Measurements from ENCODE around the gene ENPP1. TPM values are rescaled to one million over a fixed set of nuclear protein-coding genes. Genes with fewer than 3 reads are reported as not detected.

The ENPP1 gene
- polyA plus RNA-seq, 3 donors, result not detected

DNA sequence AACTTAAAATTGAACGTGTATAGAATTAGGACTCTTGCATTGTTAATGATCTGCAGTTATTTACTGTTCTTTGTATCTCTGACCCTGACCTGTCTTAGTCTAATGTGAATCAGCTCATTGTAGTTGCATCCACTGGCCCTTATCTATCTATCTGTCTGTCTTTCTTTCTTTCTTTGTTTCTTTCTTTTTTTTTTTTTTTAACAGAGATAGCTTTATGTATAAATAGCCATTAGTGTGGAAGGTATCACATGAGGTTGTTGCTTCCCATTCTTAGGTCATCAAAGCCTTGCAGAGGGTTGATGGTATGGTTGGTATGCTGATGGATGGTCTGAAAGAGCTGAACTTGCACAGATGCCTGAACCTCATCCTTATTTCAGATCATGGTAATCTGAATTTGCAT, 59.9 kb downstream of the ENPP1 start:
- no peaks in the 10 kb centered on the region for H3K4me1 Mint-ChIP-seq
- no peaks in the 10 kb centered on the region for H3K79me2 ChIP-seq (ENCODE audit: insufficient read depth, low read length)
- H3K9me3 Mint-ChIP-seq, result no peaks in the 10 kb centered on the region
- no peaks in the 10 kb centered on the region for H3K9me3 ChIP-seq (replicated peaks in 1 of 2; ENCODE audit: control insufficient read depth in 1 of 2, insufficient read depth in 1 of 2, low read length in 2 of 2)
- no peak for DNase-seq
- H3K36me3 ChIP-seq (replicated peaks in 1 of 2; ENCODE audit: control insufficient read depth in 1 of 2, insufficient read depth in 2 of 2, low read length in 2 of 2), result no peaks in the 10 kb centered on the region
- no peak overlapping the region for H3K4me3 Mint-ChIP-seq
- no peaks in the 10 kb centered on the region for H3K36me3 Mint-ChIP-seq
- H3K27ac Mint-ChIP-seq, result no peak overlapping the region
- no peaks in the 10 kb centered on the region for H3K4me1 ChIP-seq (ENCODE audit: control insufficient read depth in 1 of 2, insufficient read depth in 2 of 2, low read length in 2 of 2)
- H4K20me1 ChIP-seq (ENCODE audit: insufficient read depth, low read length), result no peaks in the 10 kb centered on the region
- peaks cover 0 to 5% (median 0%) of the 10 kb centered on the region in 3 donors for H3K27me3 Mint-ChIP-seq (ENCODE audit: low read depth in 3 of 3)
- H3K4me2 ChIP-seq (replicated peaks; ENCODE audit: extremely low read depth, low read length, poor library complexity, severe bottlenecking), result no peak overlapping the region
- no peaks in the 10 kb centered on the region for H3K27me3 ChIP-seq (ENCODE audit: control insufficient read depth in 2 of 2, insufficient read depth in 2 of 2, low read length in 2 of 2)
- no peak overlapping the region for H3K27ac ChIP-seq (ENCODE audit: low read depth in 1 of 2, low read length in 2 of 2)
- H3K9ac ChIP-seq (ENCODE audit: insufficient read depth, low read length, poor library complexity, severe bottlenecking), result no peak overlapping the region
- H3K4me3 ChIP-seq (replicated peaks in 1 of 3; ENCODE audit: low read depth in 2 of 3, low read length in 3 of 3), result no peak overlapping the region
- TF ChIP-seq, protein P1, sequence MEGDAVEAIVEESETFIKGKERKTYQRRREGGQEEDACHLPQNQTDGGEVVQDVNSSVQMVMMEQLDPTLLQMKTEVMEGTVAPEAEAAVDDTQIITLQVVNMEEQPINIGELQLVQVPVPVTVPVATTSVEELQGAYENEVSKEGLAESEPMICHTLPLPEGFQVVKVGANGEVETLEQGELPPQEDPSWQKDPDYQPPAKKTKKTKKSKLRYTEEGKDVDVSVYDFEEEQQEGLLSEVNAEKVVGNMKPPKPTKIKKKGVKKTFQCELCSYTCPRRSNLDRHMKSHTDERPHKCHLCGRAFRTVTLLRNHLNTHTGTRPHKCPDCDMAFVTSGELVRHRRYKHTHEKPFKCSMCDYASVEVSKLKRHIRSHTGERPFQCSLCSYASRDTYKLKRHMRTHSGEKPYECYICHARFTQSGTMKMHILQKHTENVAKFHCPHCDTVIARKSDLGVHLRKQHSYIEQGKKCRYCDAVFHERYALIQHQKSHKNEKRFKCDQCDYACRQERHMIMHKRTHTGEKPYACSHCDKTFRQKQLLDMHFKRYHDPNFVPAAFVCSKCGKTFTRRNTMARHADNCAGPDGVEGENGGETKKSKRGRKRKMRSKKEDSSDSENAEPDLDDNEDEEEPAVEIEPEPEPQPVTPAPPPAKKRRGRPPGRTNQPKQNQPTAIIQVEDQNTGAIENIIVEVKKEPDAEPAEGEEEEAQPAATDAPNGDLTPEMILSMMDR (IDR thresholded peaks at IDR 0.05), result no peak
- no CpG with 5 or more reads among the region's 1 CpG for WGBS (ENCODE audit: insufficient coverage)
- intact Hi-C loops (cut with micrococcal nuclease), result no loop called here
- no peak overlapping the region for H2AFZ ChIP-seq (ENCODE audit: insufficient read depth, low read depth, low read length, poor library complexity, severe bottlenecking)

DNA sequence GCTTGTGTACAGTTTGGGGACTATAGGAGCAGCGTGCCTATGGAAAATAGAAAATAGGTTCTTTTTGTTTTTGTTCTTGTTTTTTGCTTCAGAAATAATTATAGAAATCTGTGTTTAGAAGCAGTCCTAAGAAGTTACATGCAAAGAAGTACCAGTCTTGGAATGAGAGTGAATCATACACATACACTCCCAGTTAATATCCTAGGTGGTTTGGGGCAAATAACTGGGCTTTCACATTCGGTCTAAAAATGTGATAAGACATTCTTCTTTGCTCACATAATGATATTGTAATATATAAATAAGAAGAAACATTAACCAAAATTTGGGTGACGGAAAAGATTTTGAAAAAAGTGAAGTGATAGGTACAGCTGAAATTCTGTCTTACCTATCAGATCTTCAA, 61.0 kb downstream of the ENPP1 start:
- no peaks in the 10 kb centered on the region for H3K36me3 Mint-ChIP-seq
- Histone ChIP-seq H3K27ac (ENCODE audit: low read depth in 1 of 2, low read length in 2 of 2) (no peak overlapping the region), H3K4me2 (replicated peaks; ENCODE audit: extremely low read depth, low read length, poor library complexity, severe bottlenecking) (no peak overlapping the region), H3K36me3 (replicated peaks in 1 of 2; ENCODE audit: control insufficient read depth in 1 of 2, insufficient read depth in 2 of 2, low read length in 2 of 2) (no peaks in the 10 kb centered on the region), H2AFZ (ENCODE audit: insufficient read depth, low read depth, low read length, poor library complexity, severe bottlenecking) (no peak overlapping the region), H4K20me1 (ENCODE audit: insufficient read depth, low read length) (no peaks in the 10 kb centered on the region), H3K27me3 (ENCODE audit: control insufficient read depth in 2 of 2, insufficient read depth in 2 of 2, low read length in 2 of 2) (no peaks in the 10 kb centered on the region), H3K4me1 (ENCODE audit: control insufficient read depth in 1 of 2, insufficient read depth in 2 of 2, low read length in 2 of 2) (no peaks in the 10 kb centered on the region), H3K9me3 (replicated peaks in 1 of 2; ENCODE audit: control insufficient read depth in 1 of 2, insufficient read depth in 1 of 2, low read length in 2 of 2) (no peaks in the 10 kb centered on the region), H3K9ac (ENCODE audit: insufficient read depth, low read length, poor library complexity, severe bottlenecking) (no peak overlapping the region), H3K79me2 (ENCODE audit: insufficient read depth, low read length) (no peaks in the 10 kb centered on the region), H3K4me3 (replicated peaks in 1 of 3; ENCODE audit: low read depth in 2 of 3, low read length in 3 of 3) (no peak overlapping the region)
- H3K4me1 Mint-ChIP-seq, result no peaks in the 10 kb centered on the region
- WGBS (ENCODE audit: insufficient coverage), result no CpG with 5 or more reads among the region's 3 CpGs
- H3K4me3 Mint-ChIP-seq, result no peak overlapping the region
- no peak overlapping the region for H3K27ac Mint-ChIP-seq
- TF ChIP-seq, protein P1 (IDR thresholded peaks at IDR 0.05), result no peak
- H3K9me3 Mint-ChIP-seq, result no peaks in the 10 kb centered on the region
- intact Hi-C loops (cut with micrococcal nuclease), result no loop called here
- H3K27me3 Mint-ChIP-seq (ENCODE audit: low read depth in 3 of 3), result peaks cover 0 to 5% (median 0%) of the 10 kb centered on the region in 3 donors
- no peak for DNase-seq
